Neuronal stem cell (in vitro differentiated cells): ENCODE measurements around the gene RAPGEF2.
A peak's percentile ranks its signal among the peaks of the same experiment; 100 is the strongest.

ENCODE experiments used
- DNase-seq: peaks from one replicate; pipeline ENCODE4 v3.0.0-alpha.2; 2013; ENCODE audit warnings: low spot score
- H2AFZ ChIP-seq: one replicate; pipeline ENCODE4 v1.6.1; 2013; ENCODE audit warnings: mild to moderate bottlenecking, low read length, inconsistent platforms
- H2AK5ac ChIP-seq: 2 replicates; pipeline ENCODE4 v1.6.1; 2013; ENCODE audit warnings: low read depth, mild to moderate bottlenecking, inconsistent platforms, low read length, moderate library complexity, mixed read lengths
- H2BK120ac ChIP-seq: 2 replicates; pipeline ENCODE4 v1.6.1; 2013; ENCODE audit warnings: low read depth, mild to moderate bottlenecking, inconsistent platforms, low read length, moderate library complexity, mixed read lengths
- H2BK12ac ChIP-seq: one replicate; pipeline ENCODE4 v1.6.1; 2013; ENCODE audit warnings: low read length, inconsistent platforms
- H2BK15ac ChIP-seq: 2 replicates; pipeline ENCODE4 v1.6.1; 2013; ENCODE audit warnings: mild to moderate bottlenecking, low read length, inconsistent platforms, mixed read lengths
- H2BK5ac ChIP-seq: one replicate; pipeline ENCODE4 v1.6.1; 2013; ENCODE audit warnings: inconsistent platforms, mild to moderate bottlenecking, low read length, moderate library complexity
- H3K14ac ChIP-seq: one replicate; pipeline ENCODE4 v1.6.1; 2013; ENCODE audit warnings: low read length, inconsistent platforms
- H3K18ac ChIP-seq: 2 replicates; pipeline ENCODE4 v1.6.1; 2013; ENCODE audit warnings: low read length, inconsistent platforms
- H3K23ac ChIP-seq: 2 replicates; pipeline ENCODE4 v1.6.1; 2013; ENCODE audit warnings: low read depth, mild to moderate bottlenecking, mixed read lengths, low read length, inconsistent platforms; ENCODE audit not compliant: poor library complexity
- H3K27ac ChIP-seq: replicated peaks from 3 replicates; pipeline ENCODE4 v1.5.1; 2013; ENCODE audit warnings: low read length, inconsistent platforms
- H3K27me3 ChIP-seq, 3 experiments: 2 replicates each; pipeline ENCODE4 v1.6.1; 2013; ENCODE audit warnings: low read length in 3 of 3, mild to moderate bottlenecking in 2 of 3, inconsistent platforms in 1 of 3, low read depth in 1 of 3, mixed read lengths in 1 of 3, moderate library complexity in 1 of 3; ENCODE audit not compliant: control insufficient read depth in 3 of 3, insufficient read depth in 3 of 3
- H3K36me3 ChIP-seq, 2 donors: replicated peaks in 1 of 2; 2 replicates each; pipeline ENCODE4 v1.6.1; 2013; ENCODE audit warnings: low read length in 2 of 2; ENCODE audit not compliant: control insufficient read depth in 2 of 2, insufficient read depth in 2 of 2
- H3K4ac ChIP-seq: 2 replicates; pipeline ENCODE4 v1.6.1; 2013; ENCODE audit warnings: inconsistent platforms, mild to moderate bottlenecking, low read length, moderate library complexity
- H3K4me1 ChIP-seq, 2 donors: 1 replicate in 1 of 2; 2 replicates in 1 of 2; pipeline ENCODE4 v1.6.1; 2013; ENCODE audit warnings: low read length in 2 of 2, low read depth in 1 of 2; ENCODE audit not compliant: control insufficient read depth in 2 of 2, insufficient read depth in 1 of 2
- H3K4me2 ChIP-seq: one replicate; pipeline ENCODE4 v1.6.1; 2013; ENCODE audit warnings: mild to moderate bottlenecking, low read length, inconsistent platforms; ENCODE audit not compliant: insufficient read depth, poor library complexity, severe bottlenecking
- H3K4me3 ChIP-seq, 2 donors: 2 replicates each; pipeline ENCODE4 v1.5.1; 2013; ENCODE audit warnings: low read length in 2 of 2, mild to moderate bottlenecking in 2 of 2, inconsistent platforms in 1 of 2, moderate library complexity in 1 of 2
- H3K79me1 ChIP-seq: one replicate; pipeline ENCODE4 v1.6.1; 2013; ENCODE audit warnings: low read depth, mild to moderate bottlenecking, inconsistent platforms, low read length, moderate library complexity
- H3K9ac ChIP-seq: one replicate; pipeline ENCODE4 v1.6.1; 2013; ENCODE audit warnings: mild to moderate bottlenecking, low read depth, low read length, inconsistent platforms; ENCODE audit not compliant: poor library complexity
- H3K9me3 ChIP-seq, 2 donors: replicated peaks in 1 of 2; 2 replicates each; pipeline versions ENCODE3 to v1.6.1; 2013; ENCODE audit warnings: low read length in 2 of 2, mild to moderate bottlenecking in 2 of 2, inconsistent platforms in 1 of 2, low read depth in 1 of 2, mixed read lengths in 1 of 2, moderate library complexity in 1 of 2; ENCODE audit not compliant: control insufficient read depth in 2 of 2, insufficient read depth in 1 of 2
- H4K8ac ChIP-seq: one replicate; pipeline ENCODE4 v1.6.1; 2013; ENCODE audit warnings: low read depth, mild to moderate bottlenecking, inconsistent platforms, low read length, moderate library complexity
- H4K91ac ChIP-seq: one replicate; pipeline ENCODE4 v1.6.1; 2013; ENCODE audit warnings: low read length, low read depth, mild to moderate bottlenecking, inconsistent platforms; ENCODE audit not compliant: poor library complexity
- WGBS, 2 donors: extraction: QIAGEN DNeasy Blood & Tissue Kit; methylation state at CpG; one replicate each; pipeline ENCODE4 v1.1.7; 2013; ENCODE audit warnings: missing lambda C conversion rate in 2 of 2, mixed read lengths in 1 of 2; ENCODE audit not compliant: insufficient read length in 2 of 2, insufficient replicate concordance in 1 of 2; ENCODE audit errors: extremely low coverage in 2 of 2; 5-methylcytosine and 5-hydroxymethylcytosine counted together

The RAPGEF2 gene

DNA sequence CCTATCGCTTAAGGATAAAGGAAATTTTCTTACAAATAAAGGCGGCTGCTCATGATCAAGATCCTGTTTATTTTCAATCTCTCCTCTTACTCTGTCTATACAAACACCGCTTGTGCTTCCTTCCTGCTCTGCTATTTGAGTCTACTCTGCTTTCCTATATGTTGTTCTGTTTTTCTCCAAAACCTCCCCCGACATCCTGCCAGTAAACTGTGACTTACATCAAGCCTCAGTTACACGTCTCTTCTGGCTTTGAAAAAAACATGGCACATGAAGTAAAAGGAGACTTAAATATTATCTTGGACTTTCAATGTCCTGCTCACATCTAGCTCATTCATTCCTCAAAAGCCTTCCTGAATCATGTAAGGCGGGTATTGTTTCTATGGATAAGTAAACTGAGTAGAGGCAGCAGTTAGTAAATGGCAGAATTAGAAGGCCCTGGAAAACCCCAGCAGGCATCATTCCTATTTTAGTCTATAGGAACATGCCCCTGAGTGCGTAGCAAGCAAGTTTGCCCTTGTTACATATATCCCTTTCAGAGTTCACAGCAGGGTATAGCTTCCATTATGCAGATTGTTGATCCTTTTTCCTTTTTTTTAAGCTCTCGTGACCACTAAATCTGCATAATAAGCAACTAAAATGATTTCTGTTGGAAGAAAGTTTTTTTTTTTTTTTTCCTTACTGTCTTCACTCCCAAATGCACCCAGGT, 280.1 kb downstream of the RAPGEF2 start:
- Histone ChIP-seq H4K8ac (no peak overlapping the region), H3K23ac (no peak overlapping the region), H3K4me3 (peak overlapping the region in 1 of 2 donors; percentile 2), H3K79me1 (no peaks in the 10 kb centered on the region), H4K91ac (no peak overlapping the region), H3K27ac (no peak overlapping the region), H3K4ac (no peak overlapping the region), H3K9ac (no peak overlapping the region), H3K4me1 (peaks cover 6 to 19% of the 10 kb centered on the region in 2 donors), H3K9me3 (peaks cover 4 to 5% of the 10 kb centered on the region in 2 donors), H2BK12ac (no peak overlapping the region), H3K36me3 (no peaks in the 10 kb centered on the region), H3K4me2 (no peak overlapping the region), H2AFZ (peak overlapping the region; percentile 62), H3K27me3 (no peaks in the 10 kb centered on the region), H2BK15ac (no peak overlapping the region), H2AK5ac (no peak overlapping the region), H2BK5ac (no peak overlapping the region), H3K18ac (no peak overlapping the region), H3K14ac (no peak overlapping the region), H2BK120ac (no peak overlapping the region)
- no peak for DNase-seq
- no CpG with 5 or more reads among the region's 8 CpGs for whole genome bisulfite sequencing, 2 donors

DNA sequence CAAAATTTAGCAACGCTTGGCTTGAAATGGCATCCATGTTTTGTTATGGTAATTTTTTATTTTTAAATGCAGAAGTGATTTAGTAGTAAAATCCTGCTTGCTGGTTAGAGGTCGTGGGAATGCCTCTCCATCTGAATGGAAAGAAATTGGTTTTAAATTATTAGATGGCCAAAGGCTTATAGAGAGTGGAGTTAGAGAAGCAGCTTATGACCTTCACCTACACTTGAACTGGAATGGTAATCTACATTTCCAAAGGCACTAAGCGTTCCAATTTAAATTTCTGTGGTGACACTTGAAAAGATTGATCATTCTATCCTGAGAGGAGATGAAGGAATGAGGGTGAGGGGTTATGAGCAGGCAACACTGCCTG, 280.7 kb downstream of the RAPGEF2 start:
- no peak overlapping the region for H3K23ac ChIP-seq
- H3K18ac ChIP-seq, result no peak overlapping the region
- no peaks in the 10 kb centered on the region for H3K36me3 ChIP-seq
- no peak overlapping the region for H2BK120ac ChIP-seq
- no peak overlapping the region for H3K4ac ChIP-seq
- no peak overlapping the region for H3K14ac ChIP-seq
- H3K4me3 ChIP-seq, result no peak overlapping the region
- no peak overlapping the region for H2AFZ ChIP-seq
- WGBS, 2 donors, result no CpG with 5 or more reads among the region's 3 CpGs
- no peak overlapping the region for H2BK12ac ChIP-seq
- H2BK15ac ChIP-seq, result no peak overlapping the region
- no peak overlapping the region for H3K4me2 ChIP-seq
- H4K91ac ChIP-seq, result no peak overlapping the region
- no peak overlapping the region for H2AK5ac ChIP-seq
- H3K4me1 ChIP-seq, result peaks cover 6 to 19% of the 10 kb centered on the region in 2 donors
- H4K8ac ChIP-seq, result no peak overlapping the region
- no peak overlapping the region for H2BK5ac ChIP-seq
- no peaks in the 10 kb centered on the region for H3K79me1 ChIP-seq
- H3K27me3 ChIP-seq, result no peaks in the 10 kb centered on the region
- H3K27ac ChIP-seq, result no peak overlapping the region
- H3K9me3 ChIP-seq, result peaks cover 4 to 5% of the 10 kb centered on the region in 2 donors
- DNase-seq, result no peak
- H3K9ac ChIP-seq, result no peak overlapping the region

DNA sequence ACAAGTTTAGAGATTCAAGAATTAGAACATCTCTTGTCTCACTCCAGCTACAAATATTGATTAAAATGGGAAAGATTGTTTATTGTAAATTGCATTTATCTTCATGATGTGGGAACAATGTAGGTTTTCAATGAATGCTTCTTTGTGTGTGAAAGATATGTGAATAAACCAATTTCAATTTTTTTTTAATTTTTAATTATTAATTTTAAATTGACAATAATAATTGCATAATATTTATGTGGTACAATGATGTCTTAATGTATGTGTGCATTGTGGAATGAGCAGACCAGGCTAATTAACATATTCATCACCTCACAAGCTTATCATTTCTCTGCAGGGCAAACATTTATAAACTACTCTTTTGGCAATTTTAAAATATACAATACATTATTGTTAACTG, 281.1 kb downstream of the RAPGEF2 start:
- H3K4me2 ChIP-seq, result no peak overlapping the region
- no peak overlapping the region for H2AFZ ChIP-seq
- H3K4me1 ChIP-seq, result peaks cover 6 to 19% of the 10 kb centered on the region in 2 donors
- no peaks in the 10 kb centered on the region for H3K36me3 ChIP-seq
- no peak overlapping the region for H3K4ac ChIP-seq
- H3K4me3 ChIP-seq, result no peak overlapping the region
- no peak overlapping the region for H2BK5ac ChIP-seq
- no peak overlapping the region for H2BK12ac ChIP-seq
- no peak overlapping the region for H2BK15ac ChIP-seq
- no peak overlapping the region for H2AK5ac ChIP-seq
- no peak overlapping the region for H2BK120ac ChIP-seq
- no peak for DNase-seq
- no peak overlapping the region for H3K9ac ChIP-seq
- H4K8ac ChIP-seq, result no peak overlapping the region
- no peak overlapping the region for H3K18ac ChIP-seq
- H3K27me3 ChIP-seq, result no peaks in the 10 kb centered on the region
- H3K23ac ChIP-seq, result no peak overlapping the region
- no peaks in the 10 kb centered on the region for H3K79me1 ChIP-seq
- no peak overlapping the region for H3K27ac ChIP-seq
- peaks cover 4 to 5% of the 10 kb centered on the region in 2 donors for H3K9me3 ChIP-seq
- H3K14ac ChIP-seq, result no peak overlapping the region
- no peak overlapping the region for H4K91ac ChIP-seq

DNA sequence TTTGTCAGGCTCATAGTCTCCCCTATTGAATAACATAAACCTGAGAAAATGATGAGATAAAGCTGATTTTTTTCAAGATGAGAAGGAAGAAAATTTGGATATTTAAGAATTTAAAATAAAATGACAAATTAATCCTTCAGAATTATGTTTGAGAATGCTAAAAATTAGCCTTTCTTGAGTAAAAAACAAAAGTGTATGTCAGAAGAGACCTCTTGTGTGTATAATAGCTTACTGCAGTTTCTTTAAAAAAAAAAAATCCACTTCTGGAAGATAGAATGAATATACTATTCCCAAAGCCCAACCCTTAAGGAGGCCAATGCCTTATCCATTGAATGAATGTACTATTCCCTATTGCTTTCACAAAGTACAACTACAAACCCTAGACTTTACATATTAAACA, 281.8 kb downstream of the RAPGEF2 start:
- no peak overlapping the region for H3K23ac ChIP-seq
- H4K91ac ChIP-seq, result no peak overlapping the region
- no peaks in the 10 kb centered on the region for H3K27me3 ChIP-seq
- no peak overlapping the region for H2BK120ac ChIP-seq
- H3K4me2 ChIP-seq, result no peak overlapping the region
- H4K8ac ChIP-seq, result no peak overlapping the region
- H3K14ac ChIP-seq, result no peak overlapping the region
- peaks cover 6 to 19% of the 10 kb centered on the region in 2 donors for H3K4me1 ChIP-seq
- no peak overlapping the region for H2AFZ ChIP-seq
- DNase-seq, result no peak
- H3K79me1 ChIP-seq, result no peaks in the 10 kb centered on the region
- no peak overlapping the region for H2BK12ac ChIP-seq
- H3K36me3 ChIP-seq, result no peaks in the 10 kb centered on the region
- H3K9ac ChIP-seq, result no peak overlapping the region
- no peak overlapping the region for H2BK5ac ChIP-seq
- no peak overlapping the region for H3K4ac ChIP-seq
- no peak overlapping the region for H3K27ac ChIP-seq
- H3K4me3 ChIP-seq, result no peak overlapping the region
- H3K9me3 ChIP-seq, result peaks cover 4 to 5% of the 10 kb centered on the region in 2 donors
- no peak overlapping the region for H3K18ac ChIP-seq
- no peak overlapping the region for H2BK15ac ChIP-seq
- H2AK5ac ChIP-seq, result no peak overlapping the region
